WTC11 (cell line): Measurements from ENCODE around the gene ZNF10. TPM values are rescaled to one million over a fixed set of nuclear protein-coding genes. Genes with fewer than 3 reads are reported as not detected.

ENCODE experiments used
- ATAC-seq: fragments of 200-7000 bp; cut with Tn5 transposase; 2 replicates; pipeline ENCODE4 v1.10.0; 2021; ENCODE audit warnings: mild to moderate bottlenecking, moderate library complexity
- CTCF ChIA-PET: fragments of 300-600 bp; sonication (Branson Sonifier 250); formaldehyde crosslinking; loops from one replicate; lab custom pipeline; 2021; ENCODE audit warnings: antibody characterized with exemption; lab: Charles Lee
- POLR2A ChIA-PET: fragments of 350-600 bp; sonication (Branson Sonifier 250); formaldehyde crosslinking; loops from one replicate; lab custom pipeline; 2021; ENCODE audit warnings: antibody characterized with exemption; lab: Charles Lee
- DNase-seq: peaks from one replicate; pipeline ENCODE4 v3.0.0; 2021; ENCODE audit warnings: low spot score
- H3K27ac Mint-ChIP-seq: 2 replicates; pipeline ENCODE4 v1.8.0; 2021; ENCODE audit warnings: mixed read lengths
- H3K27me3 Mint-ChIP-seq: 2 replicates; pipeline ENCODE4 v1.8.0; 2021; ENCODE audit warnings: low read depth, mild to moderate bottlenecking, moderate library complexity, mixed read lengths
- H3K36me3 Mint-ChIP-seq: 2 replicates; pipeline ENCODE4 v1.8.0; 2021; ENCODE audit warnings: mixed read lengths
- H3K4me1 Mint-ChIP-seq: 2 replicates; pipeline ENCODE4 v1.8.0; 2022; ENCODE audit warnings: mixed read lengths
- H3K4me3 Mint-ChIP-seq: 2 replicates; pipeline ENCODE4 v1.8.0; 2021; ENCODE audit warnings: mild to moderate bottlenecking, moderate library complexity, mixed read lengths
- H3K9me3 Mint-ChIP-seq: 2 replicates; pipeline ENCODE4 v1.8.0; 2021; ENCODE audit warnings: mixed read lengths
- CREB1 ChIP-seq: sonication (generic); formaldehyde crosslinking; IDR thresholded peaks from 2 replicates; pipeline ENCODE4 v1.8.0; 2023; ENCODE audit warnings: mild to moderate bottlenecking, missing genetic modification reagents
- ESRRA ChIP-seq: sonication (generic); formaldehyde crosslinking; IDR thresholded peaks from 2 replicates; pipeline ENCODE4 v1.8.1; 2022; ENCODE audit warnings: mild to moderate bottlenecking, missing genetic modification reagents, borderline replicate concordance
- ETV6 ChIP-seq: sonication (generic); formaldehyde crosslinking; IDR thresholded peaks from 2 replicates; pipeline ENCODE4 v1.8.1; 2022; ENCODE audit warnings: mild to moderate bottlenecking, missing genetic modification reagents
- KAT7 ChIP-seq: sonication (generic); formaldehyde crosslinking; IDR thresholded peaks from 2 replicates; pipeline ENCODE4 v1.8.1; 2023; ENCODE audit warnings: missing genetic modification reagents, mild to moderate bottlenecking, borderline replicate concordance
- MXD4 ChIP-seq: fragments of 250-450 bp; sonication (Bioruptor Pico); IDR thresholded peaks from 2 replicates; pipeline ENCODE4 v1.8.0; 2021; ENCODE audit warnings: mild to moderate bottlenecking, moderate library complexity, borderline replicate concordance
- NFE2L1 ChIP-seq: sonication (generic); formaldehyde crosslinking; IDR thresholded peaks from 2 replicates; pipeline ENCODE4 v1.8.1; 2023; ENCODE audit warnings: missing genetic modification reagents
- NR2C2 ChIP-seq: sonication (generic); formaldehyde crosslinking; IDR thresholded peaks from 2 replicates; pipeline ENCODE4 v1.8.0; 2022; ENCODE audit warnings: mild to moderate bottlenecking, missing genetic modification reagents
- SMAD3 ChIP-seq: sonication (generic); formaldehyde crosslinking; IDR thresholded peaks from 2 replicates; pipeline ENCODE4 v1.8.0; 2022; ENCODE audit warnings: missing genetic modification reagents, mild to moderate bottlenecking, borderline replicate concordance
- TP53 ChIP-seq: sonication (generic); formaldehyde crosslinking; IDR thresholded peaks from 2 replicates; pipeline ENCODE4 v1.8.1; 2023; ENCODE audit warnings: mild to moderate bottlenecking, missing genetic modification reagents
- ZNF138 ChIP-seq: sonication (generic); formaldehyde crosslinking; conservative IDR thresholded peaks from 2 replicates; pipeline ENCODE4 v1.8.1; 2022; ENCODE audit warnings: mild to moderate bottlenecking, moderate library complexity, missing genetic modification reagents
- ZNF219 ChIP-seq: sonication (generic); formaldehyde crosslinking; IDR thresholded peaks from 2 replicates; pipeline ENCODE4 v1.8.0; 2023; ENCODE audit warnings: missing genetic modification reagents, mild to moderate bottlenecking, borderline replicate concordance
- ZNF232 ChIP-seq: sonication (generic); formaldehyde crosslinking; IDR thresholded peaks from 2 replicates; pipeline ENCODE4 v1.8.0; 2022; ENCODE audit warnings: mild to moderate bottlenecking, missing genetic modification reagents
- ZNF396 ChIP-seq: fragments of 250-450 bp; sonication (Bioruptor Pico); IDR thresholded peaks from 2 replicates; pipeline ENCODE4 v1.8.0; 2021; ENCODE audit warnings: mild to moderate bottlenecking, moderate library complexity, borderline replicate concordance
- total RNA-seq: library from RNA; stranded (reverse); gene quantifications from 3 replicates; pipeline ENCODE4 v1.2.3, GENCODE V29; 2021
- TF ChIP-seq, protein P1 (sequence below): fragments of 250-450 bp; sonication (Bioruptor Pico); IDR thresholded peaks from 2 replicates; pipeline ENCODE4 v2.1.2; 2022; ENCODE audit warnings: mild to moderate bottlenecking, moderate library complexity
- TF ChIP-seq, protein P2 (sequence below): sonication (generic); formaldehyde crosslinking; IDR thresholded peaks from 2 replicates; pipeline ENCODE4 v1.8.0; 2022; ENCODE audit warnings: mild to moderate bottlenecking, missing genetic modification reagents
- TF ChIP-seq, protein P3 (sequence below): fragments of 250-450 bp; sonication (Bioruptor Pico); IDR thresholded peaks from 2 replicates; pipeline ENCODE4 v1.8.0; 2021; ENCODE audit warnings: mild to moderate bottlenecking
- TF ChIP-seq, protein P4 (sequence below): sonication (generic); formaldehyde crosslinking; IDR thresholded peaks from 2 replicates; pipeline ENCODE4 v1.8.0; 2022; ENCODE audit warnings: missing genetic modification reagents
- TF ChIP-seq, protein P5 (sequence below): fragments of 250-450 bp; sonication (Bioruptor Pico); IDR thresholded peaks from 2 replicates; pipeline ENCODE4 v1.9.0; 2021; ENCODE audit warnings: mild to moderate bottlenecking, borderline replicate concordance
- TF ChIP-seq, protein P6 (sequence below): sonication (generic); formaldehyde crosslinking; conservative IDR thresholded peaks from 2 replicates; pipeline ENCODE4 v1.8.1; 2023; ENCODE audit warnings: mild to moderate bottlenecking, low read depth, missing genetic modification reagents, moderate library complexity

ZNF10 gene
- total RNA-seq, 1 experiment from 2014 or later = 10.5 TPM

DNA sequence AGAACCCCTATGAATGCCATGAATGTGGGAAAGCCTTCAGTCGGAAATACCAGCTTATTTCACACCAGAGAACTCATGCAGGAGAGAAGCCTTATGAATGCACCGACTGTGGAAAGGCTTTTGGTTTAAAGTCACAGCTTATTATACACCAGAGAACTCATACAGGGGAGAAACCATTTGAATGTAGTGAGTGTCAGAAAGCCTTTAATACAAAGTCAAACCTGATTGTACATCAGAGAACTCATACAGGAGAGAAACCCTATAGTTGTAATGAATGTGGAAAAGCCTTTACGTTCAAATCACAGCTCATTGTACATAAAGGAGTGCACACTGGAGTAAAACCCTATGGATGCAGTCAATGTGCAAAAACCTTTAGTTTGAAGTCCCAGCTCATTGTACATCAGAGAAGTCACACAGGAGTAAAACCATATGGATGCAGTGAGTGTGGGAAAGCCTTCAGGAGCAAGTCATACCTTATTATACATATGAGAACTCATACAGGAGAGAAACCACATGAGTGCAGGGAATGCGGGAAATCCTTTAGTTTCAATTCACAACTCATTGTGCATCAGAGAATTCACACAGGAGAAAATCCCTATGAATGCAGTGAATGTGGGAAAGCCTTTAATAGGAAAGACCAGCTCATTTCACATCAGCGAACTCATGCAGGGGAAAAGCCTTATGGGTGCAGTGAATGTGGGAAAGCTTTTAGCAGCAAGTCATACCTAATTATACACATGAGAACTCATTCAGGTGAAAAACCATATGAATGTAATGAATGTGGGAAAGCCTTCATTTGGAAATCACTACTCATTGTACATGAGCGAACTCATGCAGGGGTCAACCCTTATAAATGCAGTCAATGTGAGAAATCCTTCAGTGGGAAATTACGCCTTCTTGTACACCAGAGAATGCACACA lies 73.2 kb downstream of the ZNF10 start:
- no peak overlapping the region for H3K27ac Mint-ChIP-seq
- H3K4me3 Mint-ChIP-seq = no peak overlapping the region
- ChIA-PET CTCF (no interaction called here), POLR2A (no interaction called here)
- ATAC-seq (no peak), DNase-seq (no peak)
- TF ChIP-seq, protein P1, sequence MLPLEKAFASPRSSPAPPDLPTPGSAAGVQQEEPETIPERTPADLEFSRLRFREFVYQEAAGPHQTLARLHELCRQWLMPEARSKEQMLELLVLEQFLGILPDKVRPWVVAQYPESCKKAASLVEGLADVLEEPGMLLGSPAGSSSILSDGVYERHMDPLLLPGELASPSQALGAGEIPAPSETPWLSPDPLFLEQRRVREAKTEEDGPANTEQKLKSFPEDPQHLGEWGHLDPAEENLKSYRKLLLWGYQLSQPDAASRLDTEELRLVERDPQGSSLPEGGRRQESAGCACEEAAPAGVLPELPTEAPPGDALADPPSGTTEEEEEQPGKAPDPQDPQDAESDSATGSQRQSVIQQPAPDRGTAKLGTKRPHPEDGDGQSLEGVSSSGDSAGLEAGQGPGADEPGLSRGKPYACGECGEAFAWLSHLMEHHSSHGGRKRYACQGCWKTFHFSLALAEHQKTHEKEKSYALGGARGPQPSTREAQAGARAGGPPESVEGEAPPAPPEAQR (CRISPR knock-in tag) = no peak
- TF ChIP-seq ETV6 (CRISPR knock-in tag) (no peak), SMAD3 (CRISPR knock-in tag) (no peak), MXD4 (CRISPR knock-in tag) (no peak), NFE2L1 (no peak), KAT7 (CRISPR knock-in tag) (no peak), CREB1 (CRISPR knock-in tag) (no peak), ZNF396 (no peak), ZNF232 (CRISPR knock-in tag) (no peak), NR2C2 (CRISPR knock-in tag) (no peak), ZNF219 (CRISPR knock-in tag) (no peak), ESRRA (no peak), ZNF138 (CRISPR knock-in tag) (no peak), TP53 (CRISPR knock-in tag) (no peak)
- TF ChIP-seq, protein P2, sequence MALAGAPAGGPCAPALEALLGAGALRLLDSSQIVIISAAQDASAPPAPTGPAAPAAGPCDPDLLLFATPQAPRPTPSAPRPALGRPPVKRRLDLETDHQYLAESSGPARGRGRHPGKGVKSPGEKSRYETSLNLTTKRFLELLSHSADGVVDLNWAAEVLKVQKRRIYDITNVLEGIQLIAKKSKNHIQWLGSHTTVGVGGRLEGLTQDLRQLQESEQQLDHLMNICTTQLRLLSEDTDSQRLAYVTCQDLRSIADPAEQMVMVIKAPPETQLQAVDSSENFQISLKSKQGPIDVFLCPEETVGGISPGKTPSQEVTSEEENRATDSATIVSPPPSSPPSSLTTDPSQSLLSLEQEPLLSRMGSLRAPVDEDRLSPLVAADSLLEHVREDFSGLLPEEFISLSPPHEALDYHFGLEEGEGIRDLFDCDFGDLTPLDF = no peak
- TF ChIP-seq, protein P3, sequence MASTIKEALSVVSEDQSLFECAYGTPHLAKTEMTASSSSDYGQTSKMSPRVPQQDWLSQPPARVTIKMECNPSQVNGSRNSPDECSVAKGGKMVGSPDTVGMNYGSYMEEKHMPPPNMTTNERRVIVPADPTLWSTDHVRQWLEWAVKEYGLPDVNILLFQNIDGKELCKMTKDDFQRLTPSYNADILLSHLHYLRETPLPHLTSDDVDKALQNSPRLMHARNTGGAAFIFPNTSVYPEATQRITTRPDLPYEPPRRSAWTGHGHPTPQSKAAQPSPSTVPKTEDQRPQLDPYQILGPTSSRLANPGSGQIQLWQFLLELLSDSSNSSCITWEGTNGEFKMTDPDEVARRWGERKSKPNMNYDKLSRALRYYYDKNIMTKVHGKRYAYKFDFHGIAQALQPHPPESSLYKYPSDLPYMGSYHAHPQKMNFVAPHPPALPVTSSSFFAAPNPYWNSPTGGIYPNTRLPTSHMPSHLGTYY = no peak
- TF ChIP-seq, protein P4, sequence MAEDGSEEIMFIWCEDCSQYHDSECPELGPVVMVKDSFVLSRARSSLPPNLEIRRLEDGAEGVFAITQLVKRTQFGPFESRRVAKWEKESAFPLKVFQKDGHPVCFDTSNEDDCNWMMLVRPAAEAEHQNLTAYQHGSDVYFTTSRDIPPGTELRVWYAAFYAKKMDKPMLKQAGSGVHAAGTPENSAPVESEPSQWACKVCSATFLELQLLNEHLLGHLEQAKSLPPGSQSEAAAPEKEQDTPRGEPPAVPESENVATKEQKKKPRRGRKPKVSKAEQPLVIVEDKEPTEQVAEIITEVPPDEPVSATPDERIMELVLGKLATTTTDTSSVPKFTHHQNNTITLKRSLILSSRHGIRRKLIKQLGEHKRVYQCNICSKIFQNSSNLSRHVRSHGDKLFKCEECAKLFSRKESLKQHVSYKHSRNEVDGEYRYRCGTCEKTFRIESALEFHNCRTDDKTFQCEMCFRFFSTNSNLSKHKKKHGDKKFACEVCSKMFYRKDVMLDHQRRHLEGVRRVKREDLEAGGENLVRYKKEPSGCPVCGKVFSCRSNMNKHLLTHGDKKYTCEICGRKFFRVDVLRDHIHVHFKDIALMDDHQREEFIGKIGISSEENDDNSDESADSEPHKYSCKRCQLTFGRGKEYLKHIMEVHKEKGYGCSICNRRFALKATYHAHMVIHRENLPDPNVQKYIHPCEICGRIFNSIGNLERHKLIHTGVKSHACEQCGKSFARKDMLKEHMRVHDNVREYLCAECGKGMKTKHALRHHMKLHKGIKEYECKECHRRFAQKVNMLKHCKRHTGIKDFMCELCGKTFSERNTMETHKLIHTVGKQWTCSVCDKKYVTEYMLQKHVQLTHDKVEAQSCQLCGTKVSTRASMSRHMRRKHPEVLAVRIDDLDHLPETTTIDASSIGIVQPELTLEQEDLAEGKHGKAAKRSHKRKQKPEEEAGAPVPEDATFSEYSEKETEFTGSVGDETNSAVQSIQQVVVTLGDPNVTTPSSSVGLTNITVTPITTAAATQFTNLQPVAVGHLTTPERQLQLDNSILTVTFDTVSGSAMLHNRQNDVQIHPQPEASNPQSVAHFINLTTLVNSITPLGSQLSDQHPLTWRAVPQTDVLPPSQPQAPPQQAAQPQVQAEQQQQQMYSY (CRISPR knock-in tag) = no peak
- TF ChIP-seq, protein P5, sequence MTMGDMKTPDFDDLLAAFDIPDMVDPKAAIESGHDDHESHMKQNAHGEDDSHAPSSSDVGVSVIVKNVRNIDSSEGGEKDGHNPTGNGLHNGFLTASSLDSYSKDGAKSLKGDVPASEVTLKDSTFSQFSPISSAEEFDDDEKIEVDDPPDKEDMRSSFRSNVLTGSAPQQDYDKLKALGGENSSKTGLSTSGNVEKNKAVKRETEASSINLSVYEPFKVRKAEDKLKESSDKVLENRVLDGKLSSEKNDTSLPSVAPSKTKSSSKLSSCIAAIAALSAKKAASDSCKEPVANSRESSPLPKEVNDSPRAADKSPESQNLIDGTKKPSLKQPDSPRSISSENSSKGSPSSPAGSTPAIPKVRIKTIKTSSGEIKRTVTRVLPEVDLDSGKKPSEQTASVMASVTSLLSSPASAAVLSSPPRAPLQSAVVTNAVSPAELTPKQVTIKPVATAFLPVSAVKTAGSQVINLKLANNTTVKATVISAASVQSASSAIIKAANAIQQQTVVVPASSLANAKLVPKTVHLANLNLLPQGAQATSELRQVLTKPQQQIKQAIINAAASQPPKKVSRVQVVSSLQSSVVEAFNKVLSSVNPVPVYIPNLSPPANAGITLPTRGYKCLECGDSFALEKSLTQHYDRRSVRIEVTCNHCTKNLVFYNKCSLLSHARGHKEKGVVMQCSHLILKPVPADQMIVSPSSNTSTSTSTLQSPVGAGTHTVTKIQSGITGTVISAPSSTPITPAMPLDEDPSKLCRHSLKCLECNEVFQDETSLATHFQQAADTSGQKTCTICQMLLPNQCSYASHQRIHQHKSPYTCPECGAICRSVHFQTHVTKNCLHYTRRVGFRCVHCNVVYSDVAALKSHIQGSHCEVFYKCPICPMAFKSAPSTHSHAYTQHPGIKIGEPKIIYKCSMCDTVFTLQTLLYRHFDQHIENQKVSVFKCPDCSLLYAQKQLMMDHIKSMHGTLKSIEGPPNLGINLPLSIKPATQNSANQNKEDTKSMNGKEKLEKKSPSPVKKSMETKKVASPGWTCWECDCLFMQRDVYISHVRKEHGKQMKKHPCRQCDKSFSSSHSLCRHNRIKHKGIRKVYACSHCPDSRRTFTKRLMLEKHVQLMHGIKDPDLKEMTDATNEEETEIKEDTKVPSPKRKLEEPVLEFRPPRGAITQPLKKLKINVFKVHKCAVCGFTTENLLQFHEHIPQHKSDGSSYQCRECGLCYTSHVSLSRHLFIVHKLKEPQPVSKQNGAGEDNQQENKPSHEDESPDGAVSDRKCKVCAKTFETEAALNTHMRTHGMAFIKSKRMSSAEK (CRISPR knock-in tag) = no peak
- TF ChIP-seq, protein P6, sequence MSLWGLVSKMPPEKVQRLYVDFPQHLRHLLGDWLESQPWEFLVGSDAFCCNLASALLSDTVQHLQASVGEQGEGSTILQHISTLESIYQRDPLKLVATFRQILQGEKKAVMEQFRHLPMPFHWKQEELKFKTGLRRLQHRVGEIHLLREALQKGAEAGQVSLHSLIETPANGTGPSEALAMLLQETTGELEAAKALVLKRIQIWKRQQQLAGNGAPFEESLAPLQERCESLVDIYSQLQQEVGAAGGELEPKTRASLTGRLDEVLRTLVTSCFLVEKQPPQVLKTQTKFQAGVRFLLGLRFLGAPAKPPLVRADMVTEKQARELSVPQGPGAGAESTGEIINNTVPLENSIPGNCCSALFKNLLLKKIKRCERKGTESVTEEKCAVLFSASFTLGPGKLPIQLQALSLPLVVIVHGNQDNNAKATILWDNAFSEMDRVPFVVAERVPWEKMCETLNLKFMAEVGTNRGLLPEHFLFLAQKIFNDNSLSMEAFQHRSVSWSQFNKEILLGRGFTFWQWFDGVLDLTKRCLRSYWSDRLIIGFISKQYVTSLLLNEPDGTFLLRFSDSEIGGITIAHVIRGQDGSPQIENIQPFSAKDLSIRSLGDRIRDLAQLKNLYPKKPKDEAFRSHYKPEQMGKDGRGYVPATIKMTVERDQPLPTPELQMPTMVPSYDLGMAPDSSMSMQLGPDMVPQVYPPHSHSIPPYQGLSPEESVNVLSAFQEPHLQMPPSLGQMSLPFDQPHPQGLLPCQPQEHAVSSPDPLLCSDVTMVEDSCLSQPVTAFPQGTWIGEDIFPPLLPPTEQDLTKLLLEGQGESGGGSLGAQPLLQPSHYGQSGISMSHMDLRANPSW (CRISPR knock-in tag) = no peak
- peaks cover 81% of the 10 kb centered on the region for H3K9me3 Mint-ChIP-seq
- no peaks in the 10 kb centered on the region for H3K4me1 Mint-ChIP-seq
- peaks cover 38% of the 10 kb centered on the region for H3K27me3 Mint-ChIP-seq
- peaks cover 88% of the 10 kb centered on the region for H3K36me3 Mint-ChIP-seq
